GM12878 (cell line): ENCODE data around the gene CACNA1A. TPM values are rescaled to one million over a fixed set of nuclear protein-coding genes. Genes with fewer than 3 reads are reported as not detected.

Source experiments
- ATAC-seq: fragments of 200-7000 bp; cut with Tn5 transposase; 3 replicates; pipeline ENCODE4 v1.9.1; 2020; ENCODE audit warnings: mild to moderate bottlenecking, moderate library complexity
- BruUV-seq: library from RNA; stranded (reverse); fragments of 400-500 nt; replicated peaks from 2 replicates; lab custom pipeline; 2021; lab: Mats Ljungman, UMichigan
- CTCF ChIA-PET: fragments of 300-600 bp; sonication (Branson Sonifier 250); formaldehyde crosslinking; extraction: SDS; loops from one replicate; lab custom pipeline; 2021; ENCODE audit warnings: inconsistent platforms; lab: Yijun Ruan, JAX
- POLR2A ChIA-PET: fragments of 350-600 bp; formaldehyde crosslinking; extraction: SDS; loops from one replicate; lab custom pipeline; 2021; ENCODE audit warnings: inconsistent platforms; lab: Charles Lee
- RAD21 ChIA-PET: fragments of 300-600 bp; sonication (Branson Sonifier 250); formaldehyde crosslinking; loops from one replicate; lab custom pipeline; 2023; ENCODE audit warnings: antibody characterized with exemption; ENCODE audit not compliant: unreplicated experiment; lab: Charles Lee
- SMC1A ChIA-PET: fragments of 300-600 bp; sonication (Branson Sonifier 250); formaldehyde crosslinking; loops from one replicate; lab custom pipeline; 2023; ENCODE audit not compliant: unreplicated experiment, uncharacterized antibody; lab: Charles Lee
- DNase-seq: peaks from one replicate; pipeline ENCODE4 v3.0.0-alpha.2; 2011; ENCODE audit warnings: low read depth, low spot score
- FAIRE-seq: peaks from 3 replicates; lab custom pipeline; 2011; peaks lifted over from hg19 to GRCh38; lab: Jason Lieb, UNC
- H2AFZ ChIP-seq: 2 replicates; pipeline ENCODE4 v1.6.0; 2011; ENCODE audit warnings: low read depth, low read length, control low read depth; ENCODE audit not compliant: control insufficient read depth
- H3K27ac ChIP-seq: 2 replicates; pipeline ENCODE4 v1.5.1; 2011; ENCODE audit warnings: control low read depth; ENCODE audit not compliant: control insufficient read depth, insufficient read depth
- H3K27me3 ChIP-seq, 2 experiments: replicated peaks in 1 of 2; 2 replicates each; pipeline versions ENCODE4 v1.6.0 to v1.6.1; 2011; ENCODE audit warnings: low read length in 1 of 2; ENCODE audit not compliant: control insufficient read depth in 2 of 2, insufficient read depth in 2 of 2
- H3K36me3 ChIP-seq, 2 experiments: 2 replicates each; pipeline ENCODE4 v1.5.1; 2011; ENCODE audit warnings: low read length in 1 of 2; ENCODE audit not compliant: control insufficient read depth in 2 of 2, insufficient read depth in 2 of 2
- H3K4me1 ChIP-seq: 2 replicates; pipeline ENCODE4 v1.6.1; 2011; ENCODE audit warnings: mild to moderate bottlenecking, low read length, moderate library complexity, mixed read lengths; ENCODE audit not compliant: control insufficient read depth, insufficient read depth
- H3K4me2 ChIP-seq: 2 replicates; pipeline ENCODE4 v1.6.0; 2011; ENCODE audit warnings: control low read depth; ENCODE audit not compliant: control insufficient read depth, insufficient read depth
- H3K4me3 ChIP-seq: fragments of 200-600 bp; sonication (generic); 2 replicates; pipeline ENCODE4 v1.5.1; 2016
- H3K79me2 ChIP-seq: 2 replicates; pipeline ENCODE4 v1.6.0; 2011; ENCODE audit warnings: low read length; ENCODE audit not compliant: control insufficient read depth, insufficient read depth
- H3K9ac ChIP-seq: 2 replicates; pipeline ENCODE4 v1.8.0; 2011; ENCODE audit warnings: low read length, control low read depth, mixed read lengths; ENCODE audit not compliant: control insufficient read depth, insufficient read depth
- H3K9me3 ChIP-seq: replicated peaks from 3 replicates; pipeline ENCODE4 v1.5.1; 2011; ENCODE audit warnings: mild to moderate bottlenecking, low read length; ENCODE audit not compliant: control insufficient read depth, insufficient read depth
- H4K20me1 ChIP-seq: 2 replicates; pipeline ENCODE4 v1.6.0; 2011; ENCODE audit not compliant: control insufficient read depth, insufficient read depth
- FOXM1 ChIP-seq: IDR thresholded peaks from 2 replicates; pipeline ENCODE4 v1.6.1; 2012; ENCODE audit warnings: low read depth, mild to moderate bottlenecking, inconsistent platforms, low read length, moderate library complexity
- HDAC2 ChIP-seq: fragments of 200-600 bp; sonication (generic); IDR thresholded peaks from 2 replicates; pipeline ENCODE4 v1.6.1; 2017
- KAT2A ChIP-seq: conservative IDR thresholded peaks from 2 replicates; pipeline ENCODE4 v1.6.1; 2011; ENCODE audit warnings: low read depth, low read length; ENCODE audit not compliant: control insufficient read depth
- RCOR1 ChIP-seq: conservative IDR thresholded peaks from 2 replicates; pipeline ENCODE4 v1.6.1; 2012; ENCODE audit warnings: low read depth, low read length, improper control_type of control experiment
- RELA ChIP-seq: fragments of 450-650 bp; IDR thresholded peaks from 2 replicates; pipeline ENCODE4 v1.8.0; 2014; ENCODE audit warnings: borderline replicate concordance; ENCODE audit not compliant: partially characterized antibody
- SPI1 ChIP-seq: IDR thresholded peaks from 2 replicates; pipeline ENCODE4 v1.6.1; 2011; ENCODE audit warnings: low read depth, mild to moderate bottlenecking, low read length, moderate library complexity, borderline replicate concordance; ENCODE audit not compliant: insufficient read depth
- STAT3 ChIP-seq: IDR thresholded peaks from 2 replicates; pipeline ENCODE4 v1.6.1; 2011; ENCODE audit warnings: low read depth, low read length, improper control_type of control experiment
- ZBED1 ChIP-seq: IDR thresholded peaks from 2 replicates; pipeline ENCODE4 v1.6.1; 2016; ENCODE audit warnings: borderline replicate concordance
- whole genome bisulfite sequencing: methylation state at CpG from one replicate; pipeline ENCODE4 v1.1.6; 2016; ENCODE audit warnings: low lambda C conversion rate; ENCODE audit not compliant: insufficient replicate concordance, insufficient coverage; ENCODE audit errors: missing lambda C conversion rate; 5-methylcytosine and 5-hydroxymethylcytosine counted together
- in situ Hi-C: fragments of 300-500 bp; cut with MboI; formaldehyde crosslinking; loops from 9 replicates; pipeline ENCODE4 v1.14.3; 2018; ENCODE audit warnings: mixed read lengths
- intact Hi-C: fragments of 100-400 bp; cut with micrococcal nuclease; formaldehyde crosslinking; loops from one replicate; pipeline ENCODE4 v1.14.2; 2022; ENCODE audit not compliant: unreplicated experiment
- polyA plus RNA-seq, 11 experiments: library from polyadenylated mRNA; depleted of rRNA in 4 of 11; unstranded in 6 of 11; stranded (reverse) in 5 of 11; fragments of >200 nt; fragmentation: Nextera tagmentation in 4 of 11; fragmentation: Illumina TruSeq in 1 of 11; extraction: Ambion mirVana in 4 of 11; extraction: Trizol in 1 of 11; gene quantifications; 1 replicate in 1 of 11; 2 replicates in 10 of 11; pipeline versions ENCODE4 v1.2.1 to v1.2.3, GENCODE V29; 2011 to 2016; ENCODE audit warnings: inconsistent platforms in 2 of 11, missing spikeins in 2 of 11, low read depth in 1 of 11
- total RNA-seq, 4 experiments: library from RNA; depleted of rRNA in 3 of 4; stranded (reverse); fragments of >200 nt in 3 of 4; fragmentation: Illumina TruSeq in 1 of 4; extraction: Trizol in 1 of 4; gene quantifications; 2 replicates each; pipeline versions ENCODE4 v1.2.1 to v1.2.3, GENCODE V29; 2013 to 2021
- TF ChIP-seq, protein P1 (sequence below): IDR thresholded peaks from 2 replicates; pipeline ENCODE4 v1.6.1; 2012; ENCODE audit warnings: mild to moderate bottlenecking, low read depth, low read length
- TF ChIP-seq, protein P2 (sequence below): fragments of 450-650 bp; formaldehyde crosslinking; IDR thresholded peaks from 2 replicates; pipeline ENCODE4 v1.4.0; 2022; ENCODE audit warnings: mild to moderate bottlenecking, moderate library complexity

The CACNA1A gene
- total and polyA plus RNA-seq, 10 of the 15 experiments (the other 5 are each of a cell fraction or from before 2014, with no cell fraction given), result 1.1 to 4.4 (median 2.5) TPM

DNA sequence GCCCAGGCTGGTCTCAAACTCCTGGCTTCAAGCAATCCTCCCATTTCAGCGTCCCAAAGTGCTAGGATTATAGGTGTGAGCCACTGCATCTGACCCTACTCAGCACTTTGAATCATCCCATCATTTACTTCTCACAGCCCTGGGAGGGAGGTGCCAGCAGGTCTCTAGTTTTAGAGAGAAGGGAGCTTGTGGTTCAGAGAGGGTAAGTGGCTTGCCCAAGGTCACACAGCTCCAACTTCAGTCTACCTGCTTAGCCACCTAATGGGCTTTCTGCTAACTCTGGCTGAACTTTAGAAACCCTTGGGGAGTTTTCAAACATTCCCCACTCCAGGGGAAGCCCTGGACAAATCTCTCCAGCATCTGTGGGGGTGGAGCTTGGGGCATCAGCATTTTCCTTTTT is 18.3 kb downstream of the CACNA1A start:
- Histone ChIP-seq H4K20me1 (no peaks in the 10 kb centered on the region), H3K4me3 (no peak overlapping the region), H3K9me3 (no peaks in the 10 kb centered on the region; the same call in 1 of the 3 replicates), H3K79me2 (no peaks in the 10 kb centered on the region), H2AFZ (no peak overlapping the region), H3K9ac (no peak overlapping the region), H3K27ac (no peak overlapping the region), H3K27me3 (no peaks in the 10 kb centered on the region), H3K4me2 (no peak overlapping the region), H3K4me1 (no peaks in the 10 kb centered on the region), H3K36me3 (no peaks in the 10 kb centered on the region)
- no TSS peak for BruUV-seq
- no peak for ATAC-seq
- ChIA-PET POLR2A (no interaction called here), SMC1A (no interaction called here), CTCF (interaction anchor here (0.5 to 0.7 kb wide), 2 partner anchors 35 to 224 kb away, joined by 3 read pairs; no protein-coding TSS in a partner anchor), RAD21 (no interaction called here)
- TF ChIP-seq HDAC2, result no peak
- TF ChIP-seq RELA, result no peak
- TF ChIP-seq FOXM1, result no peak
- TF ChIP-seq ZBED1, result no peak
- no peak for TF ChIP-seq RCOR1
- no peak for TF ChIP-seq STAT3
- TF ChIP-seq, protein P1, sequence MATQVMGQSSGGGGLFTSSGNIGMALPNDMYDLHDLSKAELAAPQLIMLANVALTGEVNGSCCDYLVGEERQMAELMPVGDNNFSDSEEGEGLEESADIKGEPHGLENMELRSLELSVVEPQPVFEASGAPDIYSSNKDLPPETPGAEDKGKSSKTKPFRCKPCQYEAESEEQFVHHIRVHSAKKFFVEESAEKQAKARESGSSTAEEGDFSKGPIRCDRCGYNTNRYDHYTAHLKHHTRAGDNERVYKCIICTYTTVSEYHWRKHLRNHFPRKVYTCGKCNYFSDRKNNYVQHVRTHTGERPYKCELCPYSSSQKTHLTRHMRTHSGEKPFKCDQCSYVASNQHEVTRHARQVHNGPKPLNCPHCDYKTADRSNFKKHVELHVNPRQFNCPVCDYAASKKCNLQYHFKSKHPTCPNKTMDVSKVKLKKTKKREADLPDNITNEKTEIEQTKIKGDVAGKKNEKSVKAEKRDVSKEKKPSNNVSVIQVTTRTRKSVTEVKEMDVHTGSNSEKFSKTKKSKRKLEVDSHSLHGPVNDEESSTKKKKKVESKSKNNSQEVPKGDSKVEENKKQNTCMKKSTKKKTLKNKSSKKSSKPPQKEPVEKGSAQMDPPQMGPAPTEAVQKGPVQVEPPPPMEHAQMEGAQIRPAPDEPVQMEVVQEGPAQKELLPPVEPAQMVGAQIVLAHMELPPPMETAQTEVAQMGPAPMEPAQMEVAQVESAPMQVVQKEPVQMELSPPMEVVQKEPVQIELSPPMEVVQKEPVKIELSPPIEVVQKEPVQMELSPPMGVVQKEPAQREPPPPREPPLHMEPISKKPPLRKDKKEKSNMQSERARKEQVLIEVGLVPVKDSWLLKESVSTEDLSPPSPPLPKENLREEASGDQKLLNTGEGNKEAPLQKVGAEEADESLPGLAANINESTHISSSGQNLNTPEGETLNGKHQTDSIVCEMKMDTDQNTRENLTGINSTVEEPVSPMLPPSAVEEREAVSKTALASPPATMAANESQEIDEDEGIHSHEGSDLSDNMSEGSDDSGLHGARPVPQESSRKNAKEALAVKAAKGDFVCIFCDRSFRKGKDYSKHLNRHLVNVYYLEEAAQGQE, result no peak
- no peak for TF ChIP-seq SPI1
- TF ChIP-seq KAT2A, result no peak
- TF ChIP-seq, protein P2, sequence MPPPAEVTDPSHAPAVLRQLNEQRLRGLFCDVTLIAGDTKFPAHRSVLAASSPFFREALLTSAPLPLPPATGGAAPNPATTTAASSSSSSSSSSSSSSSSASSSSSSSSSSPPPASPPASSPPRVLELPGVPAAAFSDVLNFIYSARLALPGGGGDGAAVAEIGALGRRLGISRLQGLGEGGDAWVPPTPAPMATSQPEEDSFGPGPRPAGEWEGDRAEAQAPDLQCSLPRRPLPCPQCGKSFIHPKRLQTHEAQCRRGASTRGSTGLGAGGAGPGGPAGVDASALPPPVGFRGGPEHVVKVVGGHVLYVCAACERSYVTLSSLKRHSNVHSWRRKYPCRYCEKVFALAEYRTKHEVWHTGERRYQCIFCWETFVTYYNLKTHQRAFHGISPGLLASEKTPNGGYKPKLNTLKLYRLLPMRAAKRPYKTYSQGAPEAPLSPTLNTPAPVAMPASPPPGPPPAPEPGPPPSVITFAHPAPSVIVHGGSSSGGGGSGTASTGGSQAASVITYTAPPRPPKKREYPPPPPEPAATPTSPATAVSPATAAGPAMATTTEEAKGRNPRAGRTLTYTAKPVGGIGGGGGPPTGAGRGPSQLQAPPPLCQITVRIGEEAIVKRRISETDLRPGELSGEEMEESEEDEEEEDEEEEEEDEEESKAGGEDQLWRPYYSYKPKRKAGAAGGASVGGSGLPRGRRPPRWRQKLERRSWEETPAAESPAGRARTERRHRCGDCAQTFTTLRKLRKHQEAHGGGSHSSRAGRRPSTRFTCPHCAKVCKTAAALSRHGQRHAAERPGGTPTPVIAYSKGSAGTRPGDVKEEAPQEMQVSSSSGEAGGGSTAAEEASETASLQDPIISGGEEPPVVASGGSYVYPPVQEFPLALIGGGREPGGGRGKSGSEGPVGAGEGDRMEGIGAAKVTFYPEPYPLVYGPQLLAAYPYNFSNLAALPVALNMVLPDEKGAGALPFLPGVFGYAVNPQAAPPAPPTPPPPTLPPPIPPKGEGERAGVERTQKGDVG (CRISPR knock-in tag), result no peak
- DNase-seq, result no peak
- intact Hi-C loops, result no loop called here
- in situ Hi-C loops, result no loop called here
- 0% methylated on average over 1 of the region's 1 CpG for WGBS
- no peak for FAIRE-seq
